Measurements from ENCODE around the gene SPACA6.
"Not testable (repeated sequence)": the region's sequence is repeated elsewhere in the genome, so short reads cannot be mapped to it uniquely, and the experiment has no call there.

Gene SPACA6

GRCh38 chr19:51733742-51734522 is 40.8 kb downstream of the SPACA6 start:
- no peak for TF ChIP-seq CTCF (IDR thresholded peaks at IDR 0.05; ENCODE audit: low read depth, low read length, missing control alignments)
- H3K4me3 ChIP-seq (replicated peaks; ENCODE audit: low read depth, low read length): no peak overlapping the region
- DNase-seq (ENCODE audit: extremely low read depth, low read depth): no peak

GRCh38 chr19:51735759-51736449 is 42.8 kb downstream of the SPACA6 start:
- H3K4me3 ChIP-seq (replicated peaks; ENCODE audit: low read depth, low read length): no peak overlapping the region
- DNase-seq (ENCODE audit: extremely low read depth, low read depth): no peak
- no peak for TF ChIP-seq CTCF (IDR thresholded peaks at IDR 0.05; ENCODE audit: low read depth, low read length, missing control alignments)

- no peak for TF ChIP-seq CTCF (IDR thresholded peaks at IDR 0.05; ENCODE audit: low read depth, low read length, missing control alignments)
- DNase-seq (ENCODE audit: extremely low read depth, low read depth): no peak
- H3K4me3 ChIP-seq (replicated peaks; ENCODE audit: low read depth, low read length): no peak overlapping the region
Measured at GRCh38 chr19:51737389-51737788, 44.3 kb downstream of the SPACA6 start.

GRCh38 chr19:51737924-51738323 is 44.8 kb downstream of the SPACA6 start:
- TF ChIP-seq CTCF (IDR thresholded peaks at IDR 0.05; ENCODE audit: low read depth, low read length, missing control alignments): no peak
- DNase-seq (ENCODE audit: extremely low read depth, low read depth): no peak
- no peak overlapping the region for H3K4me3 ChIP-seq (replicated peaks; ENCODE audit: low read depth, low read length)

GRCh38 chr19:51738523-51738922 is 45.4 kb downstream of the SPACA6 start:
- not testable (repeated sequence) for H3K4me3 ChIP-seq (replicated peaks; ENCODE audit: low read depth, low read length); DNase-seq (ENCODE audit: extremely low read depth, low read depth)

GRCh38 chr19:51739466-51740213 is 46.5 kb downstream of the SPACA6 start:
- DNase-seq (ENCODE audit: extremely low read depth, low read depth): no peak
- TF ChIP-seq CTCF (IDR thresholded peaks at IDR 0.05; ENCODE audit: low read depth, low read length, missing control alignments): no peak
- no peak overlapping the region for H3K4me3 ChIP-seq (replicated peaks; ENCODE audit: low read depth, low read length)

- TF ChIP-seq CTCF (IDR thresholded peaks at IDR 0.05; ENCODE audit: low read depth, low read length, missing control alignments): no peak
- no peak overlapping the region for H3K4me3 ChIP-seq (replicated peaks; ENCODE audit: low read depth, low read length)
- no peak for DNase-seq (ENCODE audit: extremely low read depth, low read depth)
Measured at GRCh38 chr19:51740356-51740755, 47.2 kb downstream of the SPACA6 start.
